ENCODE results near the gene CLSTN2.

GRCh38 chr3:140523600-140523999, 588.6 kb downstream of the CLSTN2 start:
- TF ChIP-seq YY1 (IDR thresholded peaks at IDR 0.05; ENCODE audit: low read depth, low read length) (no peak), BCL11A (IDR thresholded peaks at IDR 0.05; ENCODE audit: low read depth in 2 of 2, low read length in 2 of 2) (no peak), JUND (IDR thresholded peaks at IDR 0.05; ENCODE audit: low read length) (no peak)
- TF ChIP-seq, protein P1, sequence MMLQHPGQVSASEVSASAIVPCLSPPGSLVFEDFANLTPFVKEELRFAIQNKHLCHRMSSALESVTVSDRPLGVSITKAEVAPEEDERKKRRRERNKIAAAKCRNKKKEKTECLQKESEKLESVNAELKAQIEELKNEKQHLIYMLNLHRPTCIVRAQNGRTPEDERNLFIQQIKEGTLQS (IDR thresholded peaks at IDR 0.05; ENCODE audit: insufficient read depth, low read depth, low read length), result no peak

Measured in H1 (cell line).